Endometrium (tissue), 2 donors: ENCODE measurements around the gene KCNT1.

ENCODE experiments used
- FAIRE-seq: peaks from 2 replicates; lab custom pipeline; 2012; peaks lifted over from hg19 to GRCh38; lab: Jason Lieb, UNC
- donor health status: control.
- donor health status: control.

The KCNT1 gene

DNA sequence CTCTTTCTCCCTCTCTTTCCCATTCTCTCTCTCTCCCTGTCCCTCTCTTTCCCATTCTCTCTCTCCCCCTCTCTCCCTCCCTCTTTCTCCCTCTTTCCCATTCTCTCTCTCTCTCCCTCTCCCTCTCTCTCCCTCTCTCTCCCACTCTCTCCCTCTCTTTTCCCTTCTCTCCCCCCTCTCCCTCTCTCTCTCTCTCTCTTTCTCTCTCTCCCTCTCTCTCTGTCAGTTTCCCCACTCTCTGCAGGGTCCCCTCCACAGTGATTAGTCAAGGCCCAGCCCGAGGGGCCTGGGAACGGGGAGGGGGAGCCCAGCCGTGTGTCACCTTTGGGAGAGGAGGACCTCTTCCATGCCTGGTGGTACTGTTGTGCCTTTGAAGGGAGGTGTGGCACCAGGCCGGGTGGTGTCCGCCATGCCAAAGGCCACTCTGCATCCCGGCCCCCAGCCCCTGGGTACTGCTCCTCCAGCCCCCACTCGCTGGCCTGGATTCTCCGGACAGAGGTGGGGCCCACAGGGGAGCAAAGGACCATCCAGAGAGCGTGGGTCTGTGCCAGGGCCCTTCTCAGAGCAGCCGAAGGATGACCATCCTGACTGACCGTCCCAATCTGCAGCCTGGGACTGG, 25.4 kb downstream of the KCNT1 start:
- FAIRE-seq: no peak

DNA sequence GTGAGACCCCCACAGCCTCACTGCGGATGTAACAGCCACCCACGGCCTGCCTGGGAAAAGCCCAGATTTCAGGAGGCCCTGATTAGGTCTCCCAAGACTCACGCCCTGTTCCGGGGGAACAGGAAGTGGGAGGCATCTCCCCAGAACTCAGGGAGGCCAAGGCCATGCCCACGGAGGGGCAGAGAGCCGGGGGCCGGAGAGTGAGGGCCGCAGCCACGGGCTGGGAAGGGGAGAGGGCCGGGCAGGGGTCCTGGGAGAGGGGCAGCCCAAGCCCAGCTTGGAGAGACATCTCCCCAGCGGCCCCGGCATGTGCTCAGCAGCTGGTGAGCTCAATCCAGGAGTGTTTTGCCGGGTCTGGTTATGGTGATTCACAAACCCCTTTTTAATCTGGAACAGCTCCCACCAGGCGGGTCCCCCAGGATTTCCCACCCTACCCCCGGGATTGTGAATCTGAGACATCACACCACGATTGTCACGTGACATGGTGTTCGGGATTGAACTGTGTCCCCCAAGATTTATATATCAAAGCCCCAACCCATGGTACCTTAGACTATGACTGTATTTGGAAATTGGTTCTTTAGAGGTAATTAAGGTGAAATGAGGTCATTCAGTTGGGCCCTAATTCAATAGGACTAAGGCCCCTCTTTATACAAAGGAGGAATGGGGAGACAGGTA, 26.6 kb downstream of the KCNT1 start:
- FAIRE-seq: no peak

DNA sequence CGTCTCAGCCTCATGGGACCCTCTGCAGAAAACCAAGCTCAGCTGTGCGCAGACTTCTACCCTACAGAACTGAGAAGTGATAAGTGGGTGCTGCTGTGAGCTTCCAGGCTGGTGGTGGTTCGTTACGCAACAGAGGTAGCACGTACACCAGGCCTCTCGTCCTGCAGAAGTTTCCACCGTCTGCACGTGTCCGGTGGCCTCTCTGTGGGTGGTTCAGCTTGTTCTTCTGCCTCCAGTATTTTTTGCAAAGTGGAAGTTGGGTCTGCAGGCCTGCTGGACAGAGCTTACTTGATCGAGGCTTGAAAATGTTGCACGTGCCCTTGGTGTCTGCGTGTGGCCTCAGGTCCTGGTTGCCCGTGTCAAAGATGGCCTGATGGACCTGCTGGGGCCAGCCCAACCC, 27.5 kb downstream of the KCNT1 start:
- FAIRE-seq: no peak

DNA sequence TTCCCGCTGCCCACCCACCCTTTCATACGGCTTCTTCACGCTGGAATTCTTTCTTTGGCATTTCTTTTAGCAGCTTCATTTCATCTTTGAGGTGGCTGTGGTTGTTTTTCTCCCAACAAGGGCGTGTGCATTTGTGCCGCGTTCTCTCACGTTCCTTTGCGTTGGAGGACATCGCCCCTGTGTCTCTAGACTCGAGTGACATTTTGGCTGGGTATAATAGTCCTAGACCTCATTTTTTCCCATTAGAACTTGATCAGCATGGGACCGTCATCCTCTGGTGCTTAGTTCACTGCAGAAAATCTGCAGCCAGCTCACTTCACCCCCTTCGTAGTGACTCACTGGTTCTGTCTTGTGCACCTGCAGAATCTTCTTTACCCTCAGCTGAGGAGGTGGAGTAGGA, 29.5 kb downstream of the KCNT1 start:
- FAIRE-seq: no peak

DNA sequence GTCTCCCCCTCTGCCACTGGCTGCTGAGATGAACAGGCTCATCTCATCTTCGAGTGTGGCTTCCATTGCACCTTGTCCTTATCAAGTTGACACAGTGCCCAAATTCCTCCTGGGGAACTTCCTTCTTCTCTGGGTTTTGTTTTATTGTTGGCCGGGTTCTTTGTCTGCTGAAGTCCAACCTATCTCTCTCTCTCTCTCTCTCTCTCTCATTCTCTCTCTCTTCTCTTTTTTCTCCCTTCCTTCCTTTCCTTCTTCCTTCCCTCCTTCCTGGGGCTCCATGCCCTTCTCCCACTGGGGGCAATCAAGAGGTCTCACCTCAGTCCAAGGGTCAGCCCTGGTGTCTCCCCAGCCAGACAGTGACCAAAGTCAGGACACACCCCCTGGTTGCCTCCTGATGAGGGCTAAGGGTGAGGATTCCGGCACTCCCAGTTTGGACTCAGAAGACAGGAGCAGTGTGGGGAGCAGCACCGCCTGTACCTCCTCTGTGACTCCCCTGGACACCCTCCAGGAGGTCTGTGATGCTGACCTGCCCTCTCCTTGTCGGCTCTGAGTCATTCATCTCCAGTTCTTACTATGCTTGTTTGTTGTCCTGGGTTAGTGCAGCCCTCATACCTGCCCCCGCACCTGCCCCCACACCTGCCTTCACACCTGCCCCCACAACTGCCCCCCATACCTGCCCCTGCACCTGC, 30.7 kb downstream of the KCNT1 start:
- no peak for FAIRE-seq

DNA sequence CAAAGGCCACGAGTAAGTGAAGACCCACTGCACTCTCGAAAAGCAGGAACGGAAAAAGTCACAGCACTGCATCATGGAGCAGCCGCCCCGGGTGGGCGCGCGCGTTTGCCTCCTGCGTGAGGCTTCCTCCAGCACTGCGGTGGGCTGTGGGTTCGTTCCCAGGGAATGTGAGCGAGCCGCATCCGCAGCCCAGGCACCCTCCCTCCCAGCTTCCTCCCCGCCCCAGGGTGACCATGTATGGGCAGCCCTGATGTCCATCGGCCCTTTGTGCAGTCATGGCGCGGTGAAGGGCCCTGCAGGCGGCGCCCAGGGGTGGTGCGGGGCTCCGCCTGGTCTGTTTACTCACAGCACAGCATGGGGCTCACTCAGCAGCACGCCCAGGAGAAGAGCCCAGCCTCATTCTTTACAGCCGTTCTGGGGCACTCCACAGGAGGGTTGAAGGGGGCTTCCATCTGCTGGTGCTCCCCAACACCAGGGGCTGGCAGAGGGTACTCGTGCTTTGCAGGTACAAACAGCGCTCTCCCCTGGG, 32.7 kb downstream of the KCNT1 start:
- no peak for FAIRE-seq

DNA sequence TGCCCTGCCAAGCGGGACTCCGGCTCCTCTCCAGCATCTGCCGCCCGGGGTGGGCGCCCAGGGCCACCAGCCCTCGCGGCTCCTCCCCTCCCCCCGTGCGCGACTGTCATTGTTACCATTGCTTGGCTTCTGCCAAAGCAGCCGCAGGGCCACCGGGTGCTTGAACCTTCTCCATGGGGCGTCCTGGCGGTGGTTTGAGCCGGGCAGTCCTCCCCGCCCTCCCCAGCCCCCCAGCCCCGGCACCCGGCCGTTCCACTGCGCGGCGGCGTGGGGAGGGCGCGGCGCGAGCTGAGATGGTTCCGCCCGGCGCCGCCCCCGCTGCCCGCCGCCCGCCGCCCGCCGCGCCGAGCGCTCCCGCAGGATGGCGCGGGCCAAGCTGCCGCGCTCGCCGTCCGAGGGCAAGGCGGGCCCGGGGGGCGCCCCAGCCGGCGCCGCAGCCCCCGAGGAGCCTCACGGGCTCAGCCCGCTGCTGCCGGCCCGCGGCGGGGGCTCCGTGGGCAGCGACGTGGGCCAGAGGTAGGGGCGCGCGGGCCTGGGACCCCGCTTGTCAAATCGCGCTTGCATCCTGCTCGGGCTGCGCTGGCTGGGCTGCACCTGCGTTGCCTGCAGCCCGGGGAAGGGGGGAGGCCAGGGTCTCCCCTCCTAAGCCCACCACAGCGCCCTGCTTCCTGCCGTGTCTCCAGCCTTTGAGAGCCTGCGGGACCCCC, 34.4 kb downstream of the KCNT1 start:
- no peak for FAIRE-seq

DNA sequence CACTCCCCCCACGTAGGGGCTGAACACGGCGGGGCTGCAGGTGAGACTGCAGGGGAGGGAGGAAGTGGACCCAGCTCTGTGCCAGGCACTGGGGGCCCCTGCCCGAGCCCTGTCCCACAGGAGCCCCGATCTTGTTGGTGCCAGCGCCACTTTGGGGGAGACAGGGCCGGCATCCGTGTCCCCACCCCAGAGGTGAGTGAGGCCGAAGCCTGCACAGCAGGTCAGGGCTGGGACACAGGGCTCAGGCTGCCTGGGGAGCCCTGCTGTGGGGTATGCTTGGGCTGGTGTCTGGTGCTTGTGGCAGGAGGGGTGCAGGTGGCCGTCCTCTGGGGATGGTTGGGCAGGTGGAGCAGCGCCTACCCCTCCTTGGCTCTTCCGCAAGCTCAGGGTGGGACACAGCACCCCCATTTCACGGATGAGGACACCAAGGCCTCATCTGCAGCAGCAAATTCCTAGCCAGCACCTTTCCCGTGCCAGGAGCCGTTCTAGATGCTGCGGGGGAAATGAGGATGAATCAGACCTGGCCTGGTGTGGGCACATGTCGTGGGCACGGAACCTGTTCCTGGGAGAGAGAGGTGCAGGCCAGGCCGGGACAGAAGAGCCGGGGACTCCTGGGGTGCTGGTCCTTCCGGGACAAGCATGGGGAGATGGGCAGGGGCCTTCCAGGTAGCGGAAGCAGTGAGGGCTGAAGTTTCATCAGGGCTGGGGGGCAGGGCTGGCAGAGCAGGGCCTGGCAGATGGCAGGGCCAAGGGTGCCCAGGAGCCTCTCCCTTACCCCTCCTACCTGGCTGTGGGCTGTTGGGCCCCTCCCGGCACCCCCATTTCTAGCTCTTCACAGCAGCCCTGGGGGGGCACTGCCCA, 35.2 kb downstream of the KCNT1 start:
- FAIRE-seq: no peak

DNA sequence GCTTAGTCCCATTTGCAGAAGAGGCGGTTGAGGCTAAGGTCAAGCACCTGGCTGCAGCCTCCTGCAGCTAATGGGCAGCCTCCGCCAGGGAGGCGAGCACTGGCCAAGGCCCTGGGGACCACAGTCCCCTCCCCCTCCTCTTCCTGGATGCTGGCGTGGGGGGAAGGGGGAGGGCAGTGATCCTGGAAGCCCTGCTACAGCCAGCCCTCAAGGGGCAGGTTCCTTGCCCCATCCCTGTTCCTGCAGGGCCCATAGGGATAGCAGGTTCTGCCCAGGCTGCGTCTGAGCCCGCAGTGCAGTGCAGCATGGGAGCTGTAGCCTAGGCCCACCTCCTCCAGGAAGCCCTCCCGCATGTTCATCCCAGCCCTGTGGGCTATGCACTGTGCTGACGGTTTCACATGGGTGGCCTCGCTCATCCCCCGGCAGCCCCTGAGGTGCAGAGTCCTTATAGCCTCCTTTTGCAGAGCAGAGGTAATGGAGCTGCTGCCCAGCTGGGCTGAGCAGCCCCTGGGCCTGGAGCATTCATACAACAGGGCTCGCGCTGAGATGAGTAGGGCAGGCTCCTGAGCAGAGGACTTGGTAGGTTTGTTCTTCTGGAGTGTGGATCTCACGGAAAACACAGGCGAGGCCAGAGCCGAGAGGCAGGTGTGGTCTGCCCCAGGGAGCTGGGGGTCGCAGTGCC, 36.0 kb downstream of the KCNT1 start:
- no peak for FAIRE-seq

DNA sequence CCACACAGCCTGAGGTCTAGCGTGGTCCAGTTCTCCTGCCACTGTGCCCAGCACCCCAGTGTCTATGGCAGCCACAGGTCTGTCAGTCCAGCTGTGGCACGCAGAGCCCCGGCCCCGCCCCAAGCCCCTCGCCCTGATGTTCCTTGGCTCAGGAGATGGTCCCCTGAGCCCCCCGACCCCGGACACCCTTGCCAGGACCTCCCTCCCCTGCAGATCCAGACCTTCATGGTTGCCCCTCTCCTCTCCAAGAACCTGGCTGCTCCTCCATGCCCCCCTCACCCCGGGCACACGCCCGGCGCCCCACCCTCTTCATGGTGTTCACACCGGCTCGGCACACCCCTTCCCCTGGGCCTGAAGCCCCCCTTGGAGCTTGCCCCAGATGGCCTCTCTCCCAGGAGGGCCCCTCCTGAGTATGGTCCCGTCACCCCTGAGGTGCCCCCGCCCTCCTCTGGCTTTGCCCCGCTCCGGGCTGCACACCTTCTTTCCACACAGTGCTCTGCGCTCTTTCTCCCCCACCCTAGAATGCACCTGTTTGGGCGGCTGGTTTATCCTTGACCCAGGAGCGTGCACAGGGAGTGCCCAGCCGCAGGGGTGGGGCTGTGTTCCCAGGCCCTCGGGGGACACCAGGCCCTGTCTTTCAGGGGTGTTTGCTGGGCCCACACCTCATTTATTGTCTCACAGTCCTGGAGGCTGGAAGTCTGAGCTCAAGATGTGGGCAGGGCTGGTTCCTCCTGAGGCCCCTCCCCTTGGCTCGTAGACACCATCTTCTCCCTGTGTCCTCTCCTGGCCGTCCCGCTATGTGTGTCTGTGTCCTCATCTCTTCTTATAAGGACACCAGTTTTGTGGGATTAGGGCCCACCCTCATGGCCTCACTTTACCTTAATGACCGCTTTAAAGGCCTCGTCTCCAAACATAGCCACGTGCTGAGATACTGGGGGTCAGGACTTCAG, 37.6 kb downstream of the KCNT1 start:
- FAIRE-seq: no peak

DNA sequence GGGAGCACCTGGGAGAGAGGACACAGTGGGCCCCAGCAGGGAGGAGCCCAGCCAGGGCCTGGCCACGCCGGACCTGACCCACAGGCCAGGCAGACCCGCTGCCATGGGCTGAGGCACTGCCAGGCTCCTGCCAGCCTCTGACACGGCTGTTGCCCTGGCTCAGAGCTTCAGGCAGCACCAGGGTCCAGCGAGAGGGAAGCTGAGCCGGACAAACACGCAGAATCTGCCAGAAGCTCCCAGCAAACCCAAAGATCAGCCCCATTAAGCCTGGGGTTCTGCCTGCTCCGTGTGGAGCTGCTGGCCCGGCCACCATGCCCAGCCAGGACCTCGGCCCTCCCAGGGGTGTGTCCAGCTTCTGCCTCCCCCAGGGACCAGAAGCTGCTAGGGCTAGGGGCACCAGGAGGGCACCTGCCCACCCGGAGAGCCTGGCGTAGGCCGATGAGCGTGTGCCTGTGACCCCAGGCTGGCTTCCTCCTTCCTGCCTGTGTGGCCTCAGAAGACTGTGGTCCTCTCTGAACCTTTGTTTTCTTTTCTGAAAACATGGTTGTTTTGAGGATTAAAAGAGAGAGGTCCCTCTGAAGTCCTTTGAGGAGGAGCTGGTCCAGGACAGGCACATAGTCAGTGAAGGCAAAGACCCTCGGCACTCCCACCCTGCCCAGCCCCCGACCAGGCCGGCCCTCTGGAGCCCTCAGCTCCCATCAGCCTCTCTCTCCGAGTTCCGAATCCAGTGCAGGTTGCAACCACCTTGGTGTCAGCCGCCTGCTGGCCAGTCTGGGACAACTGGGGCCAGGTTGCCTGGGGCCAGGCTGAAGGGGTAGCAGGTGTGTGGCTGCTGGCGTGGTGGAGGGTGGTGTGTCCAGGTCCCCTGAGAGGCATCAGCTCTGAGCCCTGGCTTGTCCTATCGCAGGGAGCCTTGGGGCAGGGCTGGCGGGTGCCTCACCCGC, 39.6 kb downstream of the KCNT1 start:
- no peak for FAIRE-seq

DNA sequence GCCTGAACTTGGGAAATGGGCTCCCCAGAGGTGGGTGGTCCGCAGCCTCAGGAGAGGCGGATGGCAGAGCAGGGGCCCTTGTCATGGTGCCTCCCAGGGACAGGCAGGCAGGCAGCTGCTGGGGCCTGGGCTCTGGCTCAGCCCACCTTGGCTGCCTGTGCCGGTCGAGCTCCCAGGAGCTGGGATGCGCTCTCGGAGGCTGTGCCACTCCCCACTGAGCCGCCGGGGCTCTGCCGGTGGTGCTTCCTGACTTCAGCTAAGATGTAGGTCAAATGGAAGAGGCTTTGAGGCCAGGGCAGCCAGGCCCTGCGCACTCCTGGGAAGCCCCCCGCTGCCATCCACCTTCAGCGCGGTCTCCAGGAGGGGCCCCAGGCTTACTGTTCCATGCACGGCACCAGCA, 41.0 kb downstream of the KCNT1 start:
- no peak for FAIRE-seq

DNA sequence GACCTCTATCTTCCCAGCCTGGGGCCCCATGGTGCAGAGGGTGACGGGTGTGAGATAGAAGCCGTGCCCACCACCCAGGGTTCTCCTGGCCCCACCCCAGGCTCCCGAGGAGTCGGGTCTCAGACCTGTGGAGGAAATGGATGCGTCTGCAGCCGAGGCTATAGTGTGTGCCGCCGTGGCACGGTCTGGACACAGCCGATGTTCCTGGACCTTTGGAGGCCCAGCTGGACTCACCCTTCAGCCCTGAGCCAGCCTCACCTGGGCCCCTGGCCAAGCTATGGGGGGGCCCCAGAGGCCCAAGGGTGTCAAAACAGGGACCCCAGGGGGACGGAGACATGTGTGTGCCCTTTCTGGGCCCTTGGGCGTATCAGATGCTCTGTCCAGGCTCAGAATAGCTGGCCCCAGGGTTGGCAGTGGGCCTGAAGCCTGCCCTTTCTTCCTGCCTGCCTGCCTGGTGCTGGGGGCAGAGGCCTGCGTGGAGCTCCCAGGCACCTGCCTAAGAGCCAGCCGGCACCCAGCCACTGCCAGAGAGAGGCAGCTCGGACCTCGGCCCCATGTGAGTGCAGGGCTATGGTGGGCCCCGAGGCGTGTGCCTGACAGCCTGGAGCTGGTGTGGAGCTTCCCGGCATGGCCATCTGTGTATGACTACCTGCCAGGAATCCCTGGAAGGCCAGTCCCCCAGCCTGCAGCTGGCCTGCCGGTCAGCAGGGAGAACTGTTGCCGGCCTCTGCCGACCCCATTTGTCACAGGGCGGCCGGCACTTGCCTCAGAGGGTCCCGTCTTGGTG, 41.8 kb downstream of the KCNT1 start:
- FAIRE-seq: no peak

DNA sequence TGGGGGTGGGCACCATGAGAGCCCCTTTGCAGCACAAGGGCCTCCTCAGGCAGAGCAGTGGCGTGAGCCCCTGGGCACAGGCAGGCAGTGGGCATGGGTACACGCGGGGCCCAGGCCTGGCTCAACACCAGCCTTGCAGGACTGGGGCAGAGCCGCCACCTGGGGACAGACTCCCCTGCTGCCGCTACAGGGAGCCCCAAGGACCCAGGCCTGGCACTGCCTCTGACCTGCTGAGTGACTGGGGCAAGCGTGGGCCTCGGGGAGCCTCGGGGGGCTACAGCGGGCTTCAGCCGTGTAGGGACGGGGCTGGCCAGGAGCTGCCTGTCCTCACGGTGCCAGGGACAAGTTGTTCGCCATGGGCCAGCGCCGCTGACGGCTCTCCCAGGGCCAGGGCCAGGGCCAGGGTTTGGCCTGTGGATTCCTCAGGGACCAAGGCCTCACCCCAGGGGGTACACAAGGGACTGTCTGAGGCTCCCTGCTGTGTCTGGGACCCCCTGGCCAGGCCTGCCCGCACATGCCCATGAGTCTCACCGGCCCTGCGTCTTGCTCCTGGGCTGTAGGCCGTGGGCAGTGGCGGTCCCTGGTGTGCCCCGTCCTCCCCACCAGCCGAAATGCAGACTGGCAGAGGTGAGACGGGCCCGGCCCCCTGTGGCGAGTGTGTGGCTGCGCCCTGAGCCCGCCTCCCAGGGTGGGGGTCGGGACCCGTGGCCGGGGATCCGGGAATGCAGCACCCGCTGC, 42.5 kb downstream of the KCNT1 start:
- no peak for FAIRE-seq

DNA sequence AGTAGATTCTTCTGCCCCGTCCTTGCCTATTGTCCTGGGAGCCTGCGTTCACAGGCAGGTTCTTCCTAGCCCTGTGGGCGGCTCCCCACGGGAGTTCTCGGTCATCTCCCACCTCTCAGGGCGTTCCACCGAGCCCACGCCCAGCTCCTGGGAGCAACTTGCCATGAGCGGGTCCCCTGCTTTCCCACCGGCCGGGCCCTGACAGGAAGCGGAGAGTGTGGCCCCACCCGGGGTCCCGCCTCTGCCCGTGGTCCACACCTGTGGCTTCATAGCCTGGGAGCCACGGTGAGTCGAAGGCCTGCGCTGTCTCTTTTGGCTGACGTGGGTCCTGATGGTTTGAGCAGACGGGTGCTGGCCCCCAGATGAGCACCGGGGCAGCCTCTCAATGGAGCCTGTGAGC, 43.2 kb downstream of the KCNT1 start:
- no peak for FAIRE-seq

DNA sequence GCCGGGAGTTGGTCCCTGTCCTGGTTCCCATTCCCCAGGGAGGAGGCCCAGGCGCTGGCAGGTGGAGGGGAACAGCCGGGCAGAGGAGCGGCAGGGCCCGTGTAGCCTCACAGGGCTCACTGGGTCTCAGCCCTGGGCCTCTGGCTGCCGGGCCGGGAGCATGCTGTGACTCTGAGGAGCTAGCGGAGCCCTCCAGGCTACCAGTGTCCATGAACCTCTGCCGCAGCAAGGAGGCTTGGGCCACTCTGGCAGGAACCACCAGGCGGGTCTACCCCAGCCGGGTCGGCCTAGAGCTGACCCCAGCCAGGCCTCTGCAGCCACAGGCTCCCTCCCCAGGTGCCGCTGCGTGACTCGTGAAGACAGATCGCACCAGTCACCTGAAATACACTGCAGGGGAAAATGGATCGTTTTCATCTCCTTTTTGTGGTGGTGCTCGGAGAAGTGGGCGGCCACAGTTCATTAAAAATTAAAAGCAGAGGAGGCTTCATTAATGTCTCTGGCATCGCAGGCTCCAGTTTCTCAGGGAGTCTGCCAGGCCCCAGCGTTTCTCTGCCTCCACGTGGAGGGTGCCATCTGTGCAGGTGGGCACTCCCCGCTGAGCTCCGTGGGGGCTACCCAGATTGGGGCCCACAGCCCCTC, 43.8 kb downstream of the KCNT1 start:
- no peak for FAIRE-seq

DNA sequence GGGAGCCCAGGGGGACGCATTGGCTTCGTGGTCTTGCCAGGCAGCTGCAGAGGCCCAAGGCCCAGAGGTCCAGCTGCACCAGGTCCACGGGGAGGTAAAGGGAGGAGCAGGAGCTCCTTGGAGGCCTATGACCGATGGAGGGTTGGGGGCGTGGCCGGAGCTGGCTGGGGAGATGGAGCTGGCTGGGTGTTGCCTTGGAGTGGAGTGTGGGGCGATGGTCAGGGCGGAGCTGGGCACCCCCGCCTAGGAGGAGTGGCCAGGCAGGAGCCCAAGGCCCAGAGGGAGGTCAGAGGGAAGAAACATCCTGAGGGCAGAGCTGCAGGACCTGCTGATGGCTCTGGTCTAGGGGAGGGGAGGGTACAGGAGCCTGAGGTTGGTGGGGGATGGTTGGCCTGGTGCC, 44.6 kb downstream of the KCNT1 start:
- no peak for FAIRE-seq
